K562 (cell line): ENCODE results near the gene NIM1K.

Source experiments
- EP300 ChIP-seq: IDR thresholded peaks from 2 replicates; pipeline ENCODE4 v1.6.1; 2012; ENCODE audit warnings: low read length, improper control_type of control experiment
- GATA2 ChIP-seq: sonication (generic); formaldehyde crosslinking; IDR thresholded peaks from 2 replicates; pipeline ENCODE4 v1.4.0; 2020; ENCODE audit warnings: mild to moderate bottlenecking, missing genetic modification reagents
- LARP7 ChIP-seq: fragments of 450-650 bp; IDR thresholded peaks from 2 replicates; pipeline ENCODE4 v1.6.1; 2016
- MCM5 ChIP-seq: fragments of 450-650 bp; IDR thresholded peaks from 2 replicates; pipeline ENCODE4 v1.6.1; 2016; ENCODE audit warnings: low read depth
- MTF1 ChIP-seq: fragments of 250-450 bp; sonication (Bioruptor Pico); IDR thresholded peaks from 2 replicates; pipeline ENCODE4 v1.9.0; 2021; ENCODE audit warnings: moderate library complexity, mild to moderate bottlenecking, inconsistent platforms, borderline replicate concordance
- POLR2A ChIP-seq: fragments of 450-650 bp; conservative IDR thresholded peaks from 2 replicates; pipeline ENCODE4 v1.6.1; 2016
- THRAP3 ChIP-seq: fragments of 450-650 bp; IDR thresholded peaks from 2 replicates; pipeline ENCODE4 v1.6.1; 2016; ENCODE audit warnings: mild to moderate bottlenecking, inconsistent platforms, borderline replicate concordance
- ZNF23 ChIP-seq: fragments of 250-450 bp; sonication (Bioruptor Pico); IDR thresholded peaks from 2 replicates; pipeline ENCODE4 v1.4.0; 2020; ENCODE audit warnings: mild to moderate bottlenecking
- TF ChIP-seq, protein P1 (sequence below), 3 experiments: IDR thresholded peaks in 2 of 3; conservative IDR thresholded peaks in 1 of 3; 2 replicates each; pipeline ENCODE4 v1.5.1; 2011 to 2012; ENCODE audit warnings: low read length in 3 of 3, mild to moderate bottlenecking in 3 of 3, control low read depth in 2 of 3, improper control_type of control experiment in 1 of 3, inconsistent platforms in 1 of 3, low read depth in 1 of 3, mixed read lengths in 1 of 3, moderate library complexity in 1 of 3; ENCODE audit not compliant: insufficient read depth in 2 of 3

- TF ChIP-seq, protein P1, sequence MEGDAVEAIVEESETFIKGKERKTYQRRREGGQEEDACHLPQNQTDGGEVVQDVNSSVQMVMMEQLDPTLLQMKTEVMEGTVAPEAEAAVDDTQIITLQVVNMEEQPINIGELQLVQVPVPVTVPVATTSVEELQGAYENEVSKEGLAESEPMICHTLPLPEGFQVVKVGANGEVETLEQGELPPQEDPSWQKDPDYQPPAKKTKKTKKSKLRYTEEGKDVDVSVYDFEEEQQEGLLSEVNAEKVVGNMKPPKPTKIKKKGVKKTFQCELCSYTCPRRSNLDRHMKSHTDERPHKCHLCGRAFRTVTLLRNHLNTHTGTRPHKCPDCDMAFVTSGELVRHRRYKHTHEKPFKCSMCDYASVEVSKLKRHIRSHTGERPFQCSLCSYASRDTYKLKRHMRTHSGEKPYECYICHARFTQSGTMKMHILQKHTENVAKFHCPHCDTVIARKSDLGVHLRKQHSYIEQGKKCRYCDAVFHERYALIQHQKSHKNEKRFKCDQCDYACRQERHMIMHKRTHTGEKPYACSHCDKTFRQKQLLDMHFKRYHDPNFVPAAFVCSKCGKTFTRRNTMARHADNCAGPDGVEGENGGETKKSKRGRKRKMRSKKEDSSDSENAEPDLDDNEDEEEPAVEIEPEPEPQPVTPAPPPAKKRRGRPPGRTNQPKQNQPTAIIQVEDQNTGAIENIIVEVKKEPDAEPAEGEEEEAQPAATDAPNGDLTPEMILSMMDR (IDR thresholded peaks at IDR 0.05 in 2 of 3, conservative IDR thresholded peaks at IDR 0.05 in 1 of 3; ENCODE audit: insufficient read depth in 2 of 3, low read depth in 1 of 3, low read length in 3 of 3): no peak
- no peak for TF ChIP-seq EP300
- no peak for TF ChIP-seq LARP7
- no peak for TF ChIP-seq POLR2A
- TF ChIP-seq GATA2 (CRISPR knock-in tag): no peak
- TF ChIP-seq ZNF23 (CRISPR knock-in tag): no peak
- no peak for TF ChIP-seq THRAP3
- TF ChIP-seq MCM5: no peak
- no peak for TF ChIP-seq MTF1 (CRISPR knock-in tag)
Observed at GRCh38 chr5:43210570-43210969, 18.5 kb downstream of the NIM1K start.
